Muscle layer of duodenum (tissue), 2 donors: ENCODE measurements around the gene NAV2.
"Not testable (repeated sequence)": the region's sequence is repeated elsewhere in the genome, so short reads cannot be mapped to it uniquely, and the experiment has no call there.

ENCODE experiments used
- H3K27ac ChIP-seq: one replicate; pipeline ENCODE4 v1.7.0; 2013; ENCODE audit warnings: mild to moderate bottlenecking, low read length
- H3K27me3 ChIP-seq: one replicate; pipeline ENCODE4 v1.7.0; 2013; ENCODE audit warnings: low read depth, mild to moderate bottlenecking, control low read depth, low read length
- H3K36me3 ChIP-seq, 2 donors: one replicate each; pipeline ENCODE4 v1.7.0; 2013; ENCODE audit warnings: low read length in 2 of 2, control low read depth in 1 of 2, mild to moderate bottlenecking in 1 of 2; ENCODE audit not compliant: insufficient read depth in 2 of 2, control insufficient read depth in 1 of 2
- H3K4me1 ChIP-seq, 2 donors: one replicate each; pipeline ENCODE4 v1.7.0; 2013; ENCODE audit warnings: low read length in 2 of 2, mild to moderate bottlenecking in 2 of 2, control low read depth in 1 of 2, moderate library complexity in 1 of 2; ENCODE audit not compliant: insufficient read depth in 2 of 2, control insufficient read depth in 1 of 2
- H3K4me3 ChIP-seq, 2 donors: one replicate each; pipeline ENCODE4 v1.7.0; 2013; ENCODE audit warnings: low read length in 2 of 2, low read depth in 1 of 2, mild to moderate bottlenecking in 1 of 2
- H3K9me3 ChIP-seq, 2 donors: one replicate each; pipeline ENCODE4 v1.7.0; 2013; ENCODE audit warnings: low read length in 2 of 2, control low read depth in 1 of 2, mild to moderate bottlenecking in 1 of 2; ENCODE audit not compliant: control insufficient read depth in 1 of 2
- donor health status: healthy.

Gene NAV2

DNA sequence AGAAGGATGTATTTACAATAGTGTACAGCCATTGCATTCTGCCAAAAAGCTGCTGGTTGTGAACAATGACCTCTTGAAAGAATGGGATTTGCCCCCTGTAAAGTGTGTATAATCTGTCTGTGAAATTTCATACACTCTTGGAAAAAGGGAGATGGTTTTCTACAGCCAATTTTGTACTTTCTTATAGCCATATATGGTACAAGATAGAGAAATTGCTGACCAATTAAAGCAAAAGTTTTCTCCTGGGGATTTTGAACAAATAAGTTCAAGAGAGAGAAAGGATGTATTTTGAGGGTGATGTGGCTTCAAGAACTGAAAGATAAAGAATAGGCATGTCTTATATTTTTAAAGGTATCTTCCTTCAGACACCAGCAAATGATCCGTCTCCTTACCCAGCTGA lies 211.0 kb downstream of the NAV2 start:
- H3K27ac ChIP-seq, result no peak overlapping the region
- peaks cover 5 to 31% of the 10 kb centered on the region in 2 donors for H3K4me1 ChIP-seq
- H3K9me3 ChIP-seq, result no peaks in the 10 kb centered on the region
- H3K36me3 ChIP-seq, result no peaks in the 10 kb centered on the region
- H3K4me3 ChIP-seq, result no peak overlapping the region
- H3K27me3 ChIP-seq, result no peaks in the 10 kb centered on the region

DNA sequence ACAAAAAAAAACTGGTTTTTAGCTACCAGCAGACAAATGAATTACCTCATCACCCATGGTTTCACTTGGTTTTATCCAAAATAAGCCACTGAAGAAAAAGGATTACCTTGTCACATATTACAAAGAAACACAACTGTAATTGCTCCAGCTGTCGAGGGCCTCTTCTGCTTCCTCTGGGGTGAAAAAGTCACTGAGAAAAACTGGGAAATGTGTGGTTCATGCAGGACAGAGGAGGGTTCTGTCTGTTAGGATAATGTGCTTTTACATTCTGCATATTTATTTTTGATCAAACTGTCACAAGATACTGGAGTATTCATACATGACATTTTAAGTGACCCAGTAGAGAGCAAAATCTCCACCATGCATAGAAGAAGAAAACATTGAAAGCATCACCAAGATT lies 211.7 kb downstream of the NAV2 start:
- Histone ChIP-seq H3K4me1 (peaks cover 5 to 34% of the 10 kb centered on the region in 2 donors), H3K4me3 (no peak overlapping the region), H3K27ac (no peak overlapping the region)

DNA sequence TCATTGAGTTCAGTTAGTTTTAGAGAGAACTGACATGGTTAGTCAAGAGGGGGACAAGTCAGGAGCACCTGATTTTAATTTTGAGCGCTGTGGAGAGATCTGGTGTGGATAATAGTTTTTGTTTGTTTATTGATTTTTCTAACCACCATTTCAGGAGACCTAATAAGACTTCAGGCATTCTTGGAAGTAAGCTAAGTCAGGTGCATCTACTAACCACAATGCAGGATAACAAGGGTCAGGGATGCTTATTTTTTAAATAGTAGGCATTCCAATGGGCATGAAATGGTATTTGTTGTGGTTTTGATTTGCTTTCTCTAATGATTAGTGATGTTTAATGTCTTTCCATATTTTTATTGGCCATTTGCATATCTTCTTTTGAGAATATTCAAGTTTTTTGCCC lies 212.1 kb downstream of the NAV2 start:
- Histone ChIP-seq H3K27ac (no peak overlapping the region), H3K36me3 (no peaks in the 10 kb centered on the region), H3K9me3 (no peaks in the 10 kb centered on the region), H3K27me3 (no peaks in the 10 kb centered on the region), H3K4me3 (no peak overlapping the region), H3K4me1 (peaks cover 5 to 35% of the 10 kb centered on the region in 2 donors)

More for the DNA sequence above, 211.7 kb downstream of the NAV2 start:
- no peaks in the 10 kb centered on the region for H3K36me3 ChIP-seq
- no peaks in the 10 kb centered on the region for H3K9me3 ChIP-seq
- H3K27me3 ChIP-seq, result no peaks in the 10 kb centered on the region

DNA sequence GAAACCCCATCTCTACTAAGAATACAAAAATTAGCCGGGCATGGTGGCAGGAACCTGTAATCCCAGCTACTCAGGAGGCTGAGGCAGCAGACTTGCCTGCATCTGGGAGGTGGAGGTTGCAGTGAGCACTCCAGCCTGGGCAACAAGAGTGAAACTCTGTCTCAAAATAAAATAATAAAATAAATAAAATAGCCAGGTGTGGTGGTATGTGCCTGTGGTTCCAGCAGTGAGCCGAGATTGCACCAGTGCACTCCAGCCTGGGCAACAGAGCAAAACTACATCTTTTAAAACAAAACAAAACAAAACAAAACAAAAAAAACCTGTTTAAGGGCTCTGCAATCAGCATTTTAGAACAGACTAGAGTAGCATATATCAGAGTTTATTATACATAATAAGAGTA lies 214.8 kb downstream of the NAV2 start:
- H3K4me1 ChIP-seq, result peaks cover 5 to 57% of the 10 kb centered on the region in 2 donors
- not testable (repeated sequence) for H3K27me3 ChIP-seq, H3K27ac ChIP-seq, H3K36me3 ChIP-seq, H3K9me3 ChIP-seq, H3K4me3 ChIP-seq

DNA sequence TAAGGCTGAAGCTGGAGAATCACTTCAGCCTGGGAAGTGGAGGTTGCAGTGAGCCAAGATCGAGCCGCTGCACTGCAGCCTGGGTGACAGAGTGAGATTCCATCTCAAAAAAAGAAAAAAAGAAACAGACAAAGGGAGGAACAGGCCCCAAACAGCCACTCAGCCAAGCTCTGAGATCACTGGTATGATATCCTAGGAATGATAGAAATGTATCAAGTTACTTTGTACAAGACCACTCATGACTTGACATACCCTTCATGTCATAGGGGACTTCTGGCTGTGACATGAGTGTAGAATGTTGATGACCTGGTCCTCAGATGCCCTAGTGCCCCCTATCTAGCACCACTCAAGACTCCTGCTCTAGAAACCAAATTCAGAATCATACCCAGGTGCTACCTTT lies 216.5 kb downstream of the NAV2 start:
- Histone ChIP-seq H3K36me3 (peaks cover 4 to 11% of the 10 kb centered on the region in 2 donors), H3K4me1 (peaks cover 0 to 53% of the 10 kb centered on the region in 2 donors), H3K27me3 (no peaks in the 10 kb centered on the region), H3K4me3 (no peak overlapping the region), H3K27ac (no peak overlapping the region), H3K9me3 (no peaks in the 10 kb centered on the region)

DNA sequence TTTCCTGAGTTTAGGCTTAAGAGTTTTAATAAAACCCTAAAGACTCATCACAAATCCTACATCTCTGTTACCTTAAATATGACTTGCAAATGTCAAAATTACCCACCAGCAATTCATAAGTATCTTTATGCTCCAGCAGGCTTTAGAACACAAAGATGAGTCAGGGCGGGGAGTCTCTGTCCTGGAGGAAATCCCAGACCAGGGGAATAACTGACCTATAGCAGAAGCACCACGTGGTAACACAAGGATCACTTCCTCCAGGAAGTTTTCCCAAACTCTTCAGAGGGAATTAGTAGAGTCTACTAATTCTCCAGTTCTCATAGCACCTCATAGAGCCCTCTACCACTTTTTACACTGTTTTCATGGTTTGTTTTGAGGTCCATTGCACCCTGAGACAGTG lies 217.0 kb downstream of the NAV2 start:
- Histone ChIP-seq H3K27ac (peak overlapping the region; percentile 17), H3K4me3 (no peak overlapping the region), H3K27me3 (no peaks in the 10 kb centered on the region), H3K9me3 (no peaks in the 10 kb centered on the region), H3K4me1 (peaks cover 0 to 52% of the 10 kb centered on the region in 2 donors), H3K36me3 (peaks cover 6 to 14% of the 10 kb centered on the region in 2 donors)

DNA sequence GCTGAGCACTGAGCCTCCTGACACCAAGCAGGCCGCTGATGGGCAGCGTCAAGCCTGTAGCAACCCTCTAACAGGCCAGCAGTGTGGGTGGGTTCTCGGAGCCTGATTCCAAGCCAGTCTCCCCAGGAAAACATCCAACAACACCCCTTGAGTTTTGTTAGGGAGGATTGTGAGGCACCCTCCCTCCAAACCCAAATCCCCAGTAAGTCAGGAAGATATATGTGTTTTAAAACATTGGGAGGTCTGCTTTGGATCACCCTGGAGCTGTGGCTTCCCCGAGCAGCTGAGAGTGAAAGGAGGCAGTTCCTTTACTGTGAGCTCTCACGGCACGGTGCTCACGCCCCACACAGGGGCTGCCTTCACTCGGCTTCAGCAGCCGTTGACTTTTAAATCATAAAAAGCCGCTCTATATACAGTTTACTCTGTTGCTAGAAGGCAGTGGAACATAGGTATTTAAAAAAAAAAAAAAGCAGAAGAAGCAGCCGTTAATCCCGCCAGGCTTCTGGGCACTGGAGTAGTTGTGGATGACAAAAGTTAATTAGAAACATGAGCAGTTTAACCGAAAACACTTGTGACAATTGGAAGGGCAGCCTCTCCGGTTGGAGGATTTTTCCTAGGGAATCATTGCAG lies 218.6 kb downstream of the NAV2 start:
- H3K9me3 ChIP-seq, result no peaks in the 10 kb centered on the region
- H3K27ac ChIP-seq, result peak overlapping the region; percentile 46
- no peaks in the 10 kb centered on the region for H3K27me3 ChIP-seq
- H3K36me3 ChIP-seq, result peaks cover 6 to 14% of the 10 kb centered on the region in 2 donors
- H3K4me1 ChIP-seq, result peaks cover 0 to 50% of the 10 kb centered on the region in 2 donors
- peak overlapping the region; percentile 9 to 28 for H3K4me3 ChIP-seq

DNA sequence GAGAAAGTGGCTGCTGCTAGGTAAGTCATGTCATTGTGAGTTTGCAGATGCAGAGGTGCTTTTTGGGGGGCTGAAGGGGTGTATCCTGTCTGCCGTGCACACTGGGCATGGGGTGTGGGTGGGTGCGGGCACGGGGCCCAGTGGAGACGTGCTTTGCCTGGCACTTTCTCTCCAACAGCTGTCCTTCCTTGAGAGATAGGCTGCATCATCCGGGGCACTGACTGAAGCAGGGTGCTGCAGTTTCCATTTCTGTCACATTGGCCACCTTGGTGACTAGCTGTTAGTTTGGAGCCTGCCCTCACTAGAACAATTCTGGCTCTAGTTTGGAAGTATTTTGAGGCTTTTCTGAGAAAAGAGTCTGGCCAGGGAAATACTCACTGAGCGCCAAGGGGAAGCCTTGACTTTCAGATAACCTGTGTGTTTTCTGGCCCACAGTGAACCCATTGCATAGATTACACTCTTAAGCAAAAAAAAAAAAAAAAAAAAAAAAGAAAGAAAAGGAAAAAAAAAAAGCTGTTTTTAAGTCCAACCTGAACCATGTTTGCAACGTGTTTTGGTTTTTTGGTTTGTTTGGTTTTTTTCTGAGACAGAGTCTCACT lies 219.2 kb downstream of the NAV2 start:
- Histone ChIP-seq H3K36me3 (peaks cover 6 to 14% of the 10 kb centered on the region in 2 donors), H3K9me3 (no peaks in the 10 kb centered on the region), H3K4me1 (peaks cover 0 to 44% of the 10 kb centered on the region in 2 donors), H3K4me3 (peak overlapping the region; percentile 9 to 28), H3K27me3 (no peaks in the 10 kb centered on the region), H3K27ac (no peak overlapping the region)

DNA sequence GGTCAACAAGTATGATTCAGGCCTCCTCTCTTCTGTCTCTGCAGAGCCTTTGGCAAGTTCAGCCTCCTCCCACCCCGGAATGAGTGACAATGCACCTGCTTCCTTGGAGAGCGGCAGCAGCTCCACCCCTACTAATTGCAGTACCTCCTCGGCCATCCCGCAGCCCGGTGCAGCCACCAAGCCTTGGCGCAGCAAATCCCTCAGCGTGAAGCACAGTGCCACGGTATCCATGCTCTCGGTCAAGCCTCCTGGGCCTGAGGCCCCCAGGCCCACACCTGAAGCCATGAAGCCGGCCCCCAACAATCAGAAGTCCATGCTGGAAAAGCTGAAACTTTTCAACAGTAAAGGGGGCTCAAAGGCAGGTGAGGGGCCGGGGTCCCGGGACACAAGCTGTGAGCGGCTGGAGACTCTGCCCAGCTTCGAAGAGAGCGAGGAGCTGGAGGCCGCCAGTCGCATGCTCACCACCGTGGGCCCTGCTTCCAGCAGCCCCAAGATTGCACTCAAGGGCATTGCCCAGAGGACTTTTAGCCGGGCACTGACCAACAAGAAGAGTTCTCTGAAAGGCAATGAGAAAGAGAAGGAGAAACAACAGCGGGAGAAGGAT lies 220.6 kb downstream of the NAV2 start:
- Histone ChIP-seq H3K4me1 (peaks cover 0 to 40% of the 10 kb centered on the region in 2 donors), H3K36me3 (peaks cover 6 to 14% of the 10 kb centered on the region in 2 donors), H3K9me3 (no peaks in the 10 kb centered on the region), H3K4me3 (no peak overlapping the region), H3K27me3 (no peaks in the 10 kb centered on the region), H3K27ac (no peak overlapping the region)

DNA sequence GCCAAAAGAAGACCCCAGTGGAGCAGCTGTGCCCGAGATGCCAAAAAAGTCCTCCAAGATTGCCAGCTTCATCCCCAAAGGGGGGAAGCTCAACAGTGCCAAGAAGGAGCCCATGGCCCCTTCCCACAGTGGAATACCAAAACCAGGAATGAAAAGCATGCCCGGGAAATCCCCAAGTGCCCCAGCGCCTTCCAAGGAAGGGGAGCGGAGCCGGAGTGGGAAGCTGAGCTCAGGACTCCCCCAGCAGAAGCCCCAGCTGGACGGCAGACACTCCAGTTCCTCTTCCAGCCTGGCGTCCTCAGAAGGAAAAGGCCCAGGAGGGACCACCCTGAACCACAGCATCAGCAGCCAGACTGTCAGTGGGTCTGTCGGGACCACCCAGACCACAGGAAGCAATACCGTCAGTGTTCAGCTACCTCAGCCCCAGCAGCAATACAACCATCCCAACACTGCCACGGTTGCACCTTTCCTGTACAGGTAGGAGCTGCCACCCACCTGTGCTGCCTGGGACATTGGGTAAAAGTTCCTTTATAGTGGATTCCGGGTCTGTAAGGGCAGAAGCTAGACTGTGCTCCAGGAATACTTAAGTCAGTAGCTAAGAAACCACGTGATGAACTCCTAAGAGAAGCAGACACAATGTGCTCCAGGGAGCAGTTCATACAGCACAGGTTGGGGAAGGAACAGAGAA lies 221.3 kb downstream of the NAV2 start:
- no peak overlapping the region for H3K4me3 ChIP-seq
- no peaks in the 10 kb centered on the region for H3K27me3 ChIP-seq
- no peak overlapping the region for H3K27ac ChIP-seq
- H3K4me1 ChIP-seq, result peaks cover 0 to 42% of the 10 kb centered on the region in 2 donors
- no peaks in the 10 kb centered on the region for H3K9me3 ChIP-seq
- peaks cover 6 to 14% of the 10 kb centered on the region in 2 donors for H3K36me3 ChIP-seq

DNA sequence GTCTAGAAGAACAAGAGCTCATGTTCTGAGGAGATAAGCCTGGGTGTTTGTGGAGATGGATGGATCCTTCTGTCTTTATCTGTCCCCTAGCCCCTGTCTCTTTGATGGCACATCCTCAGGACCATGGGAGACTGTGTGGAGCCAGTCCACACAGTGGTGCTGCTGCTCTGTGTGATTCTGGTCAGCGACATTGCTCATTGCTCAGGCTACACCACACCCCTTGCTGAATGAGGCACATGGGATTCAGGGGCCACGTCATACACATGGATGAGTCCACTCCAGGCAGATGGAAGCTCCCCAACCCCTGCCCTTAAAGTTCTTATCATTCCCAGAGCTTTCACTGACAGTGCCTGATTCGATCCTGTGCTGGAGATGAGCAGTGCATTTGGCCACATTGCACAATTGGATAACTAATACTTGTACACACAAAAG lies 222.2 kb downstream of the NAV2 start:
- no peak overlapping the region for H3K27ac ChIP-seq
- H3K4me3 ChIP-seq, result no peak overlapping the region
- H3K36me3 ChIP-seq, result peaks cover 6 to 14% of the 10 kb centered on the region in 2 donors
- H3K4me1 ChIP-seq, result peaks cover 0 to 40% of the 10 kb centered on the region in 2 donors
- H3K9me3 ChIP-seq, result no peaks in the 10 kb centered on the region
- no peaks in the 10 kb centered on the region for H3K27me3 ChIP-seq
